HepG2 (cell line): Measurements from ENCODE around the gene PARP2. TPM values are rescaled to one million over a fixed set of nuclear protein-coding genes. Genes with fewer than 3 reads are reported as not detected.

Experiments
- GPBP1L1 ChIP-seq: sonication (generic); formaldehyde crosslinking; IDR thresholded peaks from 2 replicates; pipeline ENCODE4 v1.5.0; 2020; ENCODE audit warnings: mild to moderate bottlenecking, missing genetic modification reagents
- MTA1 ChIP-seq: sonication (generic); formaldehyde crosslinking; IDR thresholded peaks from 2 replicates; pipeline ENCODE4 v1.4.0; 2020; ENCODE audit warnings: missing genetic modification reagents, mild to moderate bottlenecking, borderline replicate concordance
- PAXIP1 ChIP-seq: sonication (generic); formaldehyde crosslinking; conservative IDR thresholded peaks from 2 replicates; pipeline ENCODE4 v1.4.0; 2020; ENCODE audit warnings: mild to moderate bottlenecking, missing genetic modification reagents, moderate library complexity
- TFDP1 ChIP-seq: IDR thresholded peaks from 2 replicates; pipeline ENCODE4 v1.6.1; 2016; ENCODE audit warnings: missing compliant biosample characterization, missing genetic modification reagents, borderline replicate concordance
- ZBTB2 ChIP-seq: sonication (generic); formaldehyde crosslinking; IDR thresholded peaks from 2 replicates; pipeline ENCODE4 v1.8.0; 2022; ENCODE audit warnings: low read depth, missing genetic modification reagents
- ZNF280B ChIP-seq: sonication (generic); formaldehyde crosslinking; IDR thresholded peaks from 2 replicates; pipeline ENCODE4 v1.5.0; 2020; ENCODE audit warnings: missing genetic modification reagents, mild to moderate bottlenecking, borderline replicate concordance
- ZNF383 ChIP-seq: sonication (generic); formaldehyde crosslinking; IDR thresholded peaks from 2 replicates; pipeline ENCODE4 v1.4.0; 2020; ENCODE audit warnings: missing genetic modification reagents, mild to moderate bottlenecking, borderline replicate concordance
- ZNF430 ChIP-seq: sonication (generic); formaldehyde crosslinking; IDR thresholded peaks from 2 replicates; pipeline ENCODE4 v1.9.0; 2021; ENCODE audit warnings: mild to moderate bottlenecking, missing genetic modification reagents
- ZNF550 ChIP-seq: sonication (generic); formaldehyde crosslinking; IDR thresholded peaks from 2 replicates; pipeline ENCODE4 v1.4.0; 2020; ENCODE audit warnings: mild to moderate bottlenecking, missing genetic modification reagents, borderline replicate concordance
- ZNF605 ChIP-seq: sonication (generic); formaldehyde crosslinking; IDR thresholded peaks from 2 replicates; pipeline ENCODE4 v1.8.0; 2022; ENCODE audit warnings: mild to moderate bottlenecking, missing genetic modification reagents
- ZNF720 ChIP-seq: sonication (generic); formaldehyde crosslinking; IDR thresholded peaks from 2 replicates; pipeline ENCODE4 v1.4.0; 2020; ENCODE audit warnings: missing genetic modification reagents
- ZSCAN30 ChIP-seq: sonication (generic); formaldehyde crosslinking; IDR thresholded peaks from 2 replicates; pipeline ENCODE4 v1.5.0; 2020; ENCODE audit warnings: mild to moderate bottlenecking, missing genetic modification reagents
- polyA plus RNA-seq, 8 experiments: library from polyadenylated mRNA; depleted of rRNA in 3 of 8; stranded (reverse) in 7 of 8; unstranded in 1 of 8; fragments of >200 nt; fragmentation: Illumina TruSeq in 4 of 8; extraction: Trizol in 4 of 8; gene quantifications; 2 replicates each; pipeline versions ENCODE4 v1.2.1 to v1.2.3, GENCODE V29; 2011 to 2016; ENCODE audit warnings: low read depth in 4 of 8, missing spikeins in 1 of 8, mixed read lengths in 1 of 8; ENCODE audit not compliant: insufficient read depth in 1 of 8
- total RNA-seq, 5 experiments: library from RNA; depleted of rRNA; stranded (reverse); fragments of >200 nt; fragmentation: Illumina TruSeq; extraction: Trizol; gene quantifications; 2 replicates each; pipeline ENCODE4 v1.2.3, GENCODE V29; 2016; ENCODE audit warnings: low read depth in 1 of 5
- TF ChIP-seq, protein P1 (sequence below), 2 experiments: sonication (generic) in 1 of 2; formaldehyde crosslinking in 1 of 2; IDR thresholded peaks; 2 replicates each; pipeline versions ENCODE4 v1.5.1 to v1.6.1; 2011 to 2020; ENCODE audit warnings: borderline replicate concordance in 1 of 2, low read depth in 1 of 2, low read length in 1 of 2, mild to moderate bottlenecking in 1 of 2, missing genetic modification reagents in 1 of 2, moderate library complexity in 1 of 2
- TF ChIP-seq, protein P2 (sequence below): sonication (generic); formaldehyde crosslinking; IDR thresholded peaks from 2 replicates; pipeline ENCODE4 v1.5.0; 2020; ENCODE audit warnings: missing genetic modification reagents

PARP2 gene
- total and polyA plus RNA-seq, 2 of the 13 experiments (the other 11 are each of a cell fraction or from before 2014, with no cell fraction given): 37.3 to 38.4 TPM

DNA sequence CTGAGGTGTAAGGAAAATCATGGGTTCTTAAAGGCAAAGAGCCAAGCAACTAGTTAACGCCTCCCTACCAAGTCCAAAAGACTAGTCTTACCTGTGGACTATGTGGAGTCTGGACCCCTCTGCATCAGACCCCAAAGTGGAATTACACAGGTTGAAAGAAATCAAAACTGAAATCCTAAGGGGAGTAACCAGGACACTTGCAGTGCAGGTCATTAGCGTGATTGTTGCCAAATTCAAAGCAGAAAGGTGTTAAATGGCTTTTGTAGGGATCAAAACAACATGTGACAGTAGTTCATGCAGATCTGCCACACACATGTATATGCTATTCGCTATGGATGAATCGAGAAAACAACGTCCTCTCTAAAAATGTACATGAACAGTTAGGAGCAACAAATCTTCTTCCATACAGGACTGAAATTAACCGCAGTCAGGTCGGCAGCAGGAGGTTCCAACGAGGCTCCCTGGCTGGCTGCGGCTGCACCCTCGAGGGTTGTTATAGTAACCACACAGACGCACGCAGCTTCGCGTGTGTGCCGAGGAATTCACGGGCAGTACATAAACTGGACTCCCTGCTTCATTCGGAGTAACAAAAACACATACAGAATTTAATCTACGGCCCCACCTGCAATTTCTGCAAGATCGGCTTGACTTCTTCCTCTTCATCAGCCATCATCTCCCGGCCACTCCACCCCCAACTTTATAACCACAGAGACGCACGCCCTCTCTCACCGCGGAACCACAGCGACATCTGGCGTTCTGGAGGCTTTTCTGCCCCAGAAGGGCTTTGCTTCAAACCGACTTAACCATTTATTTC lies 38.0 kb upstream of the PARP2 start, which contains the start of gene TTC5 (continued):
- no peak for TF ChIP-seq ZNF280B
- TF ChIP-seq ZBTB2: no peak
- no peak for TF ChIP-seq MTA1 (CRISPR knock-in tag)
- no peak for TF ChIP-seq PAXIP1 (CRISPR knock-in tag)
- TF ChIP-seq ZNF430 (CRISPR knock-in tag): peak; percentile 52; the same call in 1 of the 2 replicates
- TF ChIP-seq TFDP1 (CRISPR knock-in tag): peak; percentile 38; the same call in 1 of the 2 replicates
- TF ChIP-seq, protein P1, sequence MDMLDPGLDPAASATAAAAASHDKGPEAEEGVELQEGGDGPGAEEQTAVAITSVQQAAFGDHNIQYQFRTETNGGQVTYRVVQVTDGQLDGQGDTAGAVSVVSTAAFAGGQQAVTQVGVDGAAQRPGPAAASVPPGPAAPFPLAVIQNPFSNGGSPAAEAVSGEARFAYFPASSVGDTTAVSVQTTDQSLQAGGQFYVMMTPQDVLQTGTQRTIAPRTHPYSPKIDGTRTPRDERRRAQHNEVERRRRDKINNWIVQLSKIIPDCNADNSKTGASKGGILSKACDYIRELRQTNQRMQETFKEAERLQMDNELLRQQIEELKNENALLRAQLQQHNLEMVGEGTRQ (IDR thresholded peaks at IDR 0.05; ENCODE audit: low read depth, low read length): no peak
- TF ChIP-seq, protein P1 (CRISPR knock-in tag; IDR thresholded peaks at IDR 0.05; ENCODE audit: borderline replicate concordance): no peak
- no peak for TF ChIP-seq ZSCAN30 (CRISPR knock-in tag)
- no peak for TF ChIP-seq GPBP1L1 (CRISPR knock-in tag)
- TF ChIP-seq ZNF720 (CRISPR knock-in tag): no peak
- no peak for TF ChIP-seq ZNF550 (CRISPR knock-in tag)
- TF ChIP-seq ZNF605 (CRISPR knock-in tag): peak; percentile 65; the same call in 1 of the 2 replicates
- TF ChIP-seq, protein P2, sequence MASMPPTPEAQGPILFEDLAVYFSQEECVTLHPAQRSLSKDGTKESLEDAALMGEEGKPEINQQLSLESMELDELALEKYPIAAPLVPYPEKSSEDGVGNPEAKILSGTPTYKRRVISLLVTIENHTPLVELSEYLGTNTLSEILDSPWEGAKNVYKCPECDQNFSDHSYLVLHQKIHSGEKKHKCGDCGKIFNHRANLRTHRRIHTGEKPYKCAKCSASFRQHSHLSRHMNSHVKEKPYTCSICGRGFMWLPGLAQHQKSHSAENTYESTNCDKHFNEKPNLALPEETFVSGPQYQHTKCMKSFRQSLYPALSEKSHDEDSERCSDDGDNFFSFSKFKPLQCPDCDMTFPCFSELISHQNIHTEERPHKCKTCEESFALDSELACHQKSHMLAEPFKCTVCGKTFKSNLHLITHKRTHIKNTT (CRISPR knock-in tag): no peak
- TF ChIP-seq ZNF383 (CRISPR knock-in tag): no peak
